SK-N-MC (cell line): ENCODE results near the gene PGAM2.

Experiments used
- EZH2 ChIP-seq: fragments of 200-600 bp; sonication (generic); IDR thresholded peaks from one replicate; pipeline ENCODE4 v1.6.1; 2017; ENCODE audit warnings: antibody characterized with exemption
- FOXP2 ChIP-seq: optimal IDR thresholded peaks from 2 replicates; pipeline ENCODE3; 2011; ENCODE audit warnings: mild to moderate bottlenecking, moderate library complexity; ENCODE audit not compliant: insufficient read depth; ENCODE audit errors: extremely low read length, control extremely low read depth
- POLR2AphosphoS5 ChIP-seq: IDR thresholded peaks from 2 replicates; pipeline ENCODE4 v1.6.1; 2012; ENCODE audit warnings: mild to moderate bottlenecking, low read depth, low read length, borderline replicate concordance

DNA sequence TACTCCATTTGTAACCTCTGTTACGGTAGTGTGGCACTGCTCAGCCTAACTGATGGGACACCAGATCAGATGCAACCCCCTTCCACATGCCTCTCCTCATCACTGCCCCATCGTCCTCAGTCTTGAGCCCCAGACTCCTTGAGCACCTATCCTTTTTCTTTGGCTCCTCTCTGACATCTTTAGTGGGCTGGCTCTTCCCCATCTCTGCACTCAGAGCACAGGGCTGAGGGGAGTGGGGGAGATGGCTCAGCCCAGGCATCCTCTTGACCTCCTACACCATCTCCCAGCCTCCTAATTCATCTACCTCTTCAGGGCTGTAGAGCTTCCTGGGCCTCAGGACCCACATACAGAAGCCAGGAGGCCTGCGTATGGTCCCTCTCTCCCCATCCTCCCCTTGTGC lies 18.4 kb upstream of the PGAM2 start:
- TF ChIP-seq POLR2AphosphoS5 = no peak
- TF ChIP-seq EZH2 = no peak
- no peak for TF ChIP-seq FOXP2
